Measurements from ENCODE around the gene MGLL. TPM values are rescaled to one million over a fixed set of nuclear protein-coding genes. Genes with fewer than 3 reads are reported as not detected.

The MGLL gene
- total and polyA plus RNA-seq, 2 donors (not counting 1 experiment from before 2014, with no cell fraction given): 1.7 to 6.9 TPM

DNA sequence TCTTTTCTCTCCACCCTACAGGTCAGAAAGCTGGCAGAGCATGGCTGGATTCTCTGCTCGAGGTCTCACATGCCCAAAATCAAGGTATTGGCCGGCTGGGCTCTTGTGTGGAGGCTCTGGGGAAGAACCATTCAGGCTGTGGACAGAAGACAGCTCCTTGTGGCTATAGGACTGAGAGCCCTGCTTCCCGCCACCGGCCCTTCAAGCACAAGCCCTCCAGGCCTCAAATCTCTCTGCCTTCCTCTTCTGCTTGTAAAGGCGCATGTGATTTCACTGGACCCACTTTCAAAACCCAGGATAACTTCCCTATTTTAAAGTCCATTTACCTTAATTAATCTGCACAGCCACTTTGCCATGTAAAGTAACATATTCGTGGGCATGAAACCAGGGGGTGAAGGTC is 36.2 kb upstream of the MGLL start:
- ChIA-PET POLR2A (no interaction called here), CTCF (no interaction called here)
- no peak overlapping the region for H3K4me3 ChIP-seq (ENCODE audit: control extremely low read depth in 1 of 5, extremely low read depth in 1 of 5, insufficient read depth in 1 of 5, low read depth in 2 of 5, low read length in 4 of 5)
- H3K4me1 Mint-ChIP-seq: no peaks in the 10 kb centered on the region
- no peaks in the 10 kb centered on the region for H3K27me3 Mint-ChIP-seq
- DNase-seq (no peak), ATAC-seq (ENCODE audit: low read depth) (no peak)
- H3K27ac Mint-ChIP-seq: no peak overlapping the region
- intact Hi-C loops (cut with micrococcal nuclease): no loop called here
- H4K20me1 ChIP-seq (ENCODE audit: control insufficient read depth, insufficient read depth, low read length, poor library complexity, severe bottlenecking): no peaks in the 10 kb centered on the region
- no peak overlapping the region for H3K4me3 Mint-ChIP-seq
- H3K9me3 Mint-ChIP-seq (ENCODE audit: insufficient read depth): no peaks in the 10 kb centered on the region
- no peak overlapping the region for H3K9ac ChIP-seq (ENCODE audit: low read length)
- H3K9me3 ChIP-seq (ENCODE audit: control extremely low read depth in 1 of 3, control insufficient read depth in 2 of 3, insufficient read depth in 1 of 3, low read length in 2 of 3): no peaks in the 10 kb centered on the region
- no peak overlapping the region for H3K27ac ChIP-seq (ENCODE audit: low read length in 2 of 2)
- no peaks in the 10 kb centered on the region for H3K27me3 ChIP-seq (replicated peaks in 1 of 4; ENCODE audit: control extremely low read depth in 1 of 4, control insufficient read depth in 3 of 4, insufficient read depth in 4 of 4, low read length in 3 of 4)
- no peaks in the 10 kb centered on the region for H3K36me3 ChIP-seq (replicated peaks in 1 of 2; ENCODE audit: control extremely low read depth in 1 of 2, control insufficient read depth in 1 of 2, extremely low read depth in 1 of 2, insufficient read depth in 2 of 2, low read length in 1 of 2)
- WGBS (ENCODE audit: insufficient coverage): 100% methylated on average over 2 of the region's 6 CpGs
- TF ChIP-seq EZH2 (IDR thresholded peaks at IDR 0.05; ENCODE audit: borderline replicate concordance, insufficient read depth, low read depth, low read length, poor library complexity, severe bottlenecking) (no peak), CTCF (IDR thresholded peaks at IDR 0.05) (no peak)
- no peaks in the 10 kb centered on the region for H3K4me1 ChIP-seq (ENCODE audit: control insufficient read depth in 2 of 2, insufficient read depth in 2 of 2, low read length in 2 of 2)
- no peak overlapping the region for H2AFZ ChIP-seq (ENCODE audit: insufficient read depth, low read depth, low read length, poor library complexity, severe bottlenecking)
- no peak overlapping the region for H3K4me2 ChIP-seq (replicated peaks; ENCODE audit: low read depth, low read length, poor library complexity, severe bottlenecking)
- no peaks in the 10 kb centered on the region for H3K79me2 ChIP-seq (ENCODE audit: control insufficient read depth, insufficient read depth, low read length)

- ATAC-seq (ENCODE audit: low read depth): no peak
- H3K9ac ChIP-seq (ENCODE audit: low read length): no peak overlapping the region
- no peak for DNase-seq
- Mint-ChIP-seq H3K4me3 (no peak overlapping the region), H3K27me3 (no peaks in the 10 kb centered on the region), H3K27ac (no peak overlapping the region), H3K4me1 (no peaks in the 10 kb centered on the region), H3K9me3 (ENCODE audit: insufficient read depth) (no peaks in the 10 kb centered on the region)
- H3K79me2 ChIP-seq (ENCODE audit: control insufficient read depth, insufficient read depth, low read length): no peaks in the 10 kb centered on the region
- no peak overlapping the region for H2AFZ ChIP-seq (ENCODE audit: insufficient read depth, low read depth, low read length, poor library complexity, severe bottlenecking)
- ChIA-PET POLR2A (no interaction called here), CTCF (interaction anchor here (0.6 to 1.3 kb wide), 2 partner anchors 161 to 163 kb away, joined by 3 to 5 read pairs; no protein-coding TSS in a partner anchor)
- intact Hi-C loops (cut with micrococcal nuclease): no loop called here
- H3K27me3 ChIP-seq (replicated peaks in 1 of 4; ENCODE audit: control extremely low read depth in 1 of 4, control insufficient read depth in 3 of 4, insufficient read depth in 4 of 4, low read length in 3 of 4): no peaks in the 10 kb centered on the region
- H3K36me3 ChIP-seq (replicated peaks in 1 of 2; ENCODE audit: control extremely low read depth in 1 of 2, control insufficient read depth in 1 of 2, extremely low read depth in 1 of 2, insufficient read depth in 2 of 2, low read length in 1 of 2): no peaks in the 10 kb centered on the region
- TF ChIP-seq CTCF (IDR thresholded peaks at IDR 0.05) (no peak), EZH2 (IDR thresholded peaks at IDR 0.05; ENCODE audit: borderline replicate concordance, insufficient read depth, low read depth, low read length, poor library complexity, severe bottlenecking) (no peak)
- H3K4me1 ChIP-seq (ENCODE audit: control insufficient read depth in 2 of 2, insufficient read depth in 2 of 2, low read length in 2 of 2): no peaks in the 10 kb centered on the region
- H3K27ac ChIP-seq (ENCODE audit: low read length in 2 of 2): no peak overlapping the region
- WGBS (ENCODE audit: insufficient coverage): 66% methylated on average over 3 of the region's 6 CpGs
- H3K4me2 ChIP-seq (replicated peaks; ENCODE audit: low read depth, low read length, poor library complexity, severe bottlenecking): no peak overlapping the region
- no peak overlapping the region for H3K4me3 ChIP-seq (ENCODE audit: control extremely low read depth in 1 of 5, extremely low read depth in 1 of 5, insufficient read depth in 1 of 5, low read depth in 2 of 5, low read length in 4 of 5)
- H4K20me1 ChIP-seq (ENCODE audit: control insufficient read depth, insufficient read depth, low read length, poor library complexity, severe bottlenecking): no peaks in the 10 kb centered on the region
- H3K9me3 ChIP-seq (ENCODE audit: control extremely low read depth in 1 of 3, control insufficient read depth in 2 of 3, insufficient read depth in 1 of 3, low read length in 2 of 3): no peaks in the 10 kb centered on the region
Observed at GRCh38 chr3:127857333-127857732, 35.0 kb upstream of the MGLL start.
